Activated CD4-positive, alpha-beta T cell treated with anti-CD3 and anti-CD28 coated beads, Interleukin-10, Interleukin-2, amounts not matched to agents 100 ng/mL and 50 ng/mL, durations not matched to agents 16 hours and 8 hours (primary cell): ENCODE measurements around the gene IGF1R.

Source experiments
- DNase-seq: peaks from one replicate; pipeline ENCODE4 v3.0.0-alpha.2; 2020

The IGF1R gene

DNA sequence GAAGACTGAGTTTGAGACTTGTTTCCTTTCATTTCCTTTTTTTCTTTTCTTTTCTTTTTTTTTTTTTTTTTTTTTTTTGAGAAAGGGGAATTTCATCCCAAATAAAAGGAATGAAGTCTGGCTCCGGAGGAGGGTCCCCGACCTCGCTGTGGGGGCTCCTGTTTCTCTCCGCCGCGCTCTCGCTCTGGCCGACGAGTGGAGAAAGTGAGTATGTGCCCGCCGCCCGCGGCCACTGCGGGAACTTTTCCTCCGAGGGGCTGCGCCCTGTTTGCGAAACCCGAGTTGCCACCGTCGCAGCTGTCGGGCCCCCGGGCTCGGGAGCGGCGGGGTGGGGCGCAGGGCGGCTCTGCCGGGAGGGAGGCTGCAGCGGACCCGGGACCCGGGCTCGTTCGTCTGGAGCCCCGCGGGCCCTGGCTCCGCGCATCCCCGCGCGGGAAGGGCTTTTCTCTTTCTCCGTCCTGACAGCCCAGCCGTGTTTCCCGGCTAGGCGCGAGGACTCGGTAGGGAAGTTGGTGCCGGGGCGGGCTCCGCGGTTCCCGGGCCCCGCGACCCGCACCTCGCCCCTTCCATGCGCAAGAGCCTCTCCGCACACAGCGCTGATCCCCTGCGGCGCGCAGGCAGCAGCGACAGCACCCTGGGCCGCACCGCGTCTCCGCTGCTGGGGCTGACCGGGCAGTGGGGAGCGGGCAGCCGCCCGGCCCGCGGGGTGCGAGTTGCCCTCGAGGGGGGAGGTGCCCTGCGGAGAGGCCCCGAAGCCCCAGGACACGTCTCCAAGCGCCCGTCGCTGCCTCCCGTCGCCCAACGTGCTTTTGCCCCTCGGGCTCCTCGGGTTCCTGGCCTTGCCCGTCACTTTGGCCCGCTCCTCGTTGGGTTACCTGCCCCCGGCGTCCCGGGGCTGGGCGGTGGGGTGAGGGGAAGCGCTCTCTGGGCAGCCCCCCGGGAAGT lies 1.4 kb downstream of the IGF1R start:
- DNase-seq, result peak; percentile 24

GRCh38 chr15:98650417-98651035 lies 2.2 kb downstream of the IGF1R start:
- peak; percentile 22 for DNase-seq

- DNase-seq, result no peak
Measured at GRCh38 chr15:98651036-98651481, 2.7 kb downstream of the IGF1R start.

GRCh38 chr15:98651581-98652220 lies 3.4 kb downstream of the IGF1R start:
- DNase-seq, result no peak

DNA sequence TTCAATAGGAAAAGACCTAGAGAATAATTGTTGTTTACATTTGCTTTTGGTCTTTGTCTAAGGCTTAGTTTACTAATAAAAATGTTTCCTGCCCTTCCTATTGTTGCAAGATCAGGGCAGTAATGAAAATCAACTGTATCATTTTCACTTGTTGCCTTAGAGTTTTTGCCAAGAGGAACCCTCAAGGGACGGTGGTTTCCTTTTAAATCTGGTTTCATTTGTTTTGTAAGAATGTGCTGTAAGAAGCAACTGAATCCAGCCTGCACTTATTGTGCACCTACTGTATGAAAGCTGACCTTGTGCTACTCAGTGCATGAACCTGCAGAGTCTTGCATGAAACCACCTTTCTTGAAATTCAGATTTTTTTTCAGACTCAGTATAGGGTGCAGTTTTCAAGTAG lies 5.3 kb downstream of the IGF1R start:
- DNase-seq, result no peak

DNA sequence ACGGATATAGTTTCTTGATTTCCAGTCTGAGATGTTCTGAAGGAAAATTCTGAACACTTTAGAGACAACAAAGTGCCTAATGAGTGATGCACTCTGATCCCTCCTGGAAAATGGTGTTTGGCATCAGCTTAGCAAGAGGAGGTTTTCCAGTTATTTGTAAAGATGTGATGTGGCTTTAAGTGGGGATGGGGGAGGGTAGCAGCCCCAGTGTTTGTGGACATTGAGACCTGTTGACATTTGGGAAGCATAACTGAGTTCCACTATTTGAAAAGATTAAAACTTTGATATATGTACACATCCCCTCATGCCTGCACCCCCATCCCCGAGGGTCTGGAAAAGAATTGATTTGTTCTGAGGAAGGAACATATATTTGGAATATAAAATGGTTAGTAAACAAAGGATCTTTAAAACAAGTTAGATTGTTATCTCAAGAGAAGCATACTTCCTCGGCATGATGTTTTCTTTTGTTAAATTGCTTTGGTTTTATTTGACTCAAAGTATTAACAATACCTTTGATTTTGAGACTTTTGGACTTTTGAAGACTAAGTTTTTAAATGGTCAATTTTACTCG lies 6.5 kb downstream of the IGF1R start:
- DNase-seq, result no peak

DNA sequence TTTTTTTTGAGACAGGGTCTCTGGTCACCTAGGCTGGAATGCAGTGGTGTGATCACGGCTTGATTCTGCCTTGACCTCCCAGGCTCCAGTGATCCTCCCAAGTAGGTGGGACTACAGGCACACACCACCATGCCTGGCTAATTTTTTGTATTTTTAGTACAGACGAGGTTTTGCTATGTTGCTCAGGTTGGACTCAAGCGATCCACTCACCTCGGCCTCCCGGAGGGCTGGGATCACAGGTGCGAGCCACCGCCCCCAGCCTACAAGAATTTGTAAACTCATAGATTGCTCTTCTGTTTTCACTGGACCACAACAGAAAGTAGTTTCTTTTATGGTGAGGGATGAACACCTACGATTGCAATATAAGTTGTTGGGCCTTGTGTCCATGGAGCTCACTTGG lies 7.4 kb downstream of the IGF1R start:
- no peak for DNase-seq

DNA sequence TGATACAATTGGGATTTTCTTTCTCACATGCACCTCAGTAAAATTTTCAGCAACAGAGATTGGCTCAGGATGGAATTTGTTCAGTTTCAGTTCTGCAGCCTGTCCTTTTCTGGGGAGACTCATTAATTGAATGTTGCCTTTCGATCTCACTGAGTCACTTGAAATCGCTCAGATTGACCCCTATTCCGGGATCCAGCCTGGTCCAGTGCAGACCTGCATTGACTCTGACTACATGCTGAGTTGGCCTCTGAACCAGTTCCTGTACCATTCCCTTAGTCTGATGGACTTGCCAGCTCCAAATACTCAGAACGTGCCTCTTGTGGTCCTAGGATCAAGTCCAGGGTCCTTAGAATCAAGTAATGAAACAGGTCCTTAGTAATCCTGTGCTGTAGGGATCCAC lies 9.4 kb downstream of the IGF1R start:
- no peak for DNase-seq

DNA sequence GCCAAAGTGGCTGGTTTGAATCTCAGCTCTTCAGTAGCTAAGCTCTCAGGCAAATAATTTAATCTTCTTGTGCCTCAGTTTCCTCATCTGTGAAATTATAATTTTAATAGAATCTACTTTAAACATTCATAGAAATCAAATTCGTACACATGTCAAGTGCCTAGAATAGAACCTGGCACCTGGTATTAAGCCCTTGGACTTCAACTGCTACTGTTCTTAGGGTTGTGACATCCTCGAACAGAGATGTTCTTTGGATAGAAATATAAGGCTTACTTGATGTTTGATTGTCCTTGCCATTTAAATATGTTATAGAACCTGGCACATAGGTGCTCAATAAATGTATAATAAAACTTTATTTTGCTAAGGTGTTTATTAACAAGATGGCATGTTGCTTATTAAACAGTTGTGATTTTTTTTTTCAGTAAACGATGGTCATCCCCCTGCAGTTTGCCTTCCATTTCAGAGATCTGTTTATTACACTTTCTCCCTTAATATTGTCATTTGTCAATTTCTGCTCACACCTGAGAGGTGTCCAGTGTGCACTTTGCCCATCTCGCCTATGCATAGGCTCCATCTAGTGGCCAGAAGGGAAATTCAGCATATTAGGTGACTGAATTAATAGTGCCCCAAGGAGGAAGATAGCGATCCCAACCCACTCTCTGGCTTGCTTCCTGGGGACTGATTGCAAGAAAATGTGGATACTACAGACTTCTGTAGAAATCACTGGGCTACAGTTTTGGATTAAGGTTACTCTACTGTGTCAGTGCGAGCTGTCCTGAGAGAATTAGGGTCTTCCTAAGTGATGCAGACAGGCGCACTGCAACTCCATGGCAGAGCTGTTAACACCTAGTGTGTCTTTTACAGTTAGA lies 10.7 kb downstream of the IGF1R start:
- peak; percentile 65 for DNase-seq

DNA sequence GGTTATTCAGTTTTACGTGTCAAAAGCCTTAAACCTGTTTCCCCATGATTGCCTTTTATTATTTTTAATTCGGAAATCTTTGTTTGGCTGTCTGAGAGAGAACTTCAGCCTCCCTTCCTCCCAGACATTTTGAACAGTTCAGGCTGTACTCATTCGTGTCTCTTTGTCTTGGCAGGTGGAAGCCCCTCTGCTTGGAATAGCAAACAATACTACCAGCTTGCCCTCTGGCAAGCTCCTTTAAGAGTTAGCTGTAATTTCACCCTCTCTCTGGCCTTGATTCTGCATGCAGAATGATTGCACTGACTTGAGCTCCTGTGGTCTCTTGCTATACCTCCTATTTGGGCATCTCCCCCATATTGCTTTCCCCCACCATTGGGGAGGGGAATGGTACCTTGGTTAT lies 11.7 kb downstream of the IGF1R start:
- DNase-seq, result no peak

- no peak for DNase-seq
Measured at GRCh38 chr15:98663045-98663444, 14.7 kb downstream of the IGF1R start.

- no peak for DNase-seq
Measured at GRCh38 chr15:98663606-98664005, 15.3 kb downstream of the IGF1R start.

GRCh38 chr15:98666441-98666840 lies 18.1 kb downstream of the IGF1R start:
- no peak for DNase-seq

GRCh38 chr15:98666841-98667240 lies 18.5 kb downstream of the IGF1R start:
- no peak for DNase-seq

- no peak for DNase-seq
Measured at GRCh38 chr15:98667521-98668179, 19.3 kb downstream of the IGF1R start.

DNA sequence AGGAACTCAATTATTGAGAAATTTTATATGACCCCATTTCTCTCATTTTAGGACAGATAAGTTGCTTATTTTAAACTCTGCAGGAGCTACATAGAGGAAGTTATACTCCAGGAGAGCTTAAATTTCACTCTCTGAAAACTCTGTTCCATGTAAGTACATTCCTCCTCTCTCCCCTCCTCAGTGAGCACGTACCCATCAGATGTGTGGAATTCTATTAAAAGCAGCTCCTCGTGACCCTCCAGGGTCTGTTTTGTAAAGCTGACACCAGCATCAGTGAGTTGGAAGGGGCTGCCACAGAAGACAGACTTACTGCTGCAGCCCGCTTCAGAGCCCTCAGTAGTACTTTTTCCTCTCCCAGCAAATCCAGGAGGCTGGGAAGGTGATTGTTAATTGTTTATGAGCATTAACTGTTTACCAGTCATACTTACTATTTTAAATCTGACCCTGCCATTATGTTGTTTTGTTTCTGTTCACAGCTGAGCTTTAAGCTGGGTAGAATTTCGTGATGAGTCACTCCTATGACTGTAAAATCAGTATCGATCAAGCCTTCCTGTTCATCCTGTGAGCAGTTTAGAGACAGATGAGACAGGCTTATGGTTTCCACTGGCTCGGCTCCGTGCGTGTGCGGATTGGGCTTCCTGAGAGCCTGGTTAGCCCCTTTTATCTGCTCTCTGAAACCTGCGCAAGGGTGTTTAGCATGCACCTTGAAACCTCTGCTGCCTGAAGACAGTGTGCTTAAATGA lies 20.4 kb downstream of the IGF1R start:
- DNase-seq, result peak; percentile 82

DNA sequence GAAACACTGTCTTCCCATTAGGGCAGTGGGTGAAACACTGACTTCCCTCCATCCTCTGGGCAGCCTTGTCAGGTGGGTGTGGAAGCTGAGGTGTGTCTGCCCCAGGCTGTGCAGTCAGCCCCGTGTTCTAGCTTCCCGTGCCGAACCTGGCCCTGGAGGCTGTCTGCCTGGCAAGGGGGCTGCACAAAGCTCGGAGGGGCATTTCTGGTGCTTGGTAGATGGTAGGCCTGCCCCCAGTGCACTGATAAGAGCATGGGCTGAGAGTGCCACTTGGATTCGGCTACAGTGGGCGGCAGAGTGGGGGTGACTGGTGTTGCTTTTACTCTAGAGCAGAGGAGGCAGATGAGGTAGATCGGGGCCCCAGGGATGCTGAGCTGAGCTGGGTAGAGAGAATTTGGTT lies 21.3 kb downstream of the IGF1R start:
- DNase-seq, result no peak

DNA sequence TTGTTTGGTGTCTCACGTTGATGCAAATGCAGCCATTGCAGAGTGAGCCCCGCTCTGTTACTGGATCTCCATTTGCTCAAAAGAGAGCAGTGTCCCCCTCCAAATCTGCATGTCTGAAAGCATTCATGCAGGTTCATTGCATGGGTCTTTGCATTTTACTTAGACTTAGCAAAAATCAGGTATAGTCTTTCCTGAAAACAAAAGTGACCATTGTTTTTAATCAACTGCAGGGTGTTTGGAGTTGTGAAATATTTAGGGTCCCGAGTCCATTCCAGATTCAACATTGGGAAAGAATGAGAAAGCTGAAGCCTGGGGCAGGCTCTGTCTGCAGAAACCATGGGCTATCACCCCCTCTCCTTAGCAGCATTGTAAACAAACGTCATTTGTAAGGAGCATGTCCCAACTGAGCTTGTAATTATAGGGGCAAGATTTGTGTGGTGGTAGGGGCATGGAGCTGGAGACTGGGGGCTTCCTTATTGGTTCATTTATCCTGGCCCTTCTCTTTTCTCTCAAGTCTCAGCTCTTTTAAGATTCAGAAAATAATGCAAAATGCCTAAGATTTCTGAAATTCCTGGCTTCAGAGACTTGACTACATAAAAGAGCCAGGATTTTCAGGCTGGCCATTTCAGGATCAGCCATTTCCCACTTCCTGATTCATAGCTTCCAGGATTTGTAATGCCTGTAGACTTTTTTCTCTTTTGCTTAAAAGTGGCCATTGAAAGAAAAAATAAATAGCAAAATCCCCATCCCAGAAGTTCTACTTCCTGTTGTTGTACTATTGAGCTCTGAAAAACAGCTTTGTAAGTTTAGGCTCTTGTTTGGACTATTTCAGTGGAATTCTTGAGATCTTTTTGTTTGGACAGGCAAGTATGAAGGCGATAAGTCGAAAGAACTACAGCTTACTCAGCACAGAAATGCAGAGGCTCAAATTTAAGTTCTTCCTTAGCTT lies 23.0 kb downstream of the IGF1R start:
- DNase-seq, result no peak

DNA sequence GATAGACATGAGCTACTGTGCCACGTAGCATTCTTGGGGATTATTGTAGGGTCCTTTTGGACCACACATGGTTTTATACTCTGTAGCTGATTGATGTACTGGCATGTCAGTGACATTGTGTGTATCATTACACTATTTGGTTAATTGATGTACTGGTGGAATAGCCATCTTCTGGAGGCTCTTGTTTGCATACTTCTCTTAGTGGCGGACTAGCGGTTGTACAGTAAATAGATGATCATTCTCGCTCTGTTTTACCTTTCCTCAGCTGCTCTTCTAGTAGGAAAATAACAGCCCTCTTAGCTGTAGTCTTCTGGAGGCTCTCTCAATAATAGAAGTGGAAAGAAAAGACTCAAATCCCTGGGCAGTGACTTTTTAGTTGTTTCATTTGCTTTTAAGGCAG lies 24.8 kb downstream of the IGF1R start:
- no peak for DNase-seq

DNA sequence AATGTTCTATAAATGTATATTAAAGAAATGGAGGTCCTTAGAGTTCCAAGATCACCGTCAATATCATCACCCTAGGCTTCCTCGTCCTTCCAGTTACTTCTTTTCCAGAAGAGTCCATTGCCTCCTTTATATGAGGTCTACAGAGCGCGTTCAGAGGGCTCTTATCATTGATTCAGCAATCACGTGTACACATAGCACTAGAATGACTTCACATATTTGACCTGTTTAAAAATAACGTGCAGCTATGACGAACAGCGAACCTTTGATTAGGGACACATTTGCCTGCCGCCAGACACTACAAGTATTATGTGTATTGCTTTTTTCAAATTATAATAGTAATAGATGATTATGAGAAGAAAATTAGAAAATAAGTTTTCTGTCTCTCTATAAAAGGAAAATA lies 26.0 kb downstream of the IGF1R start:
- DNase-seq, result no peak
